NCI-H2196 (cell line): ENCODE results near the gene FXYD2.
A peak's percentile ranks its signal among the peaks of the same experiment; 100 is the strongest.
"Not testable (repeated sequence)": the region's sequence is repeated elsewhere in the genome, so short reads cannot be mapped to it uniquely, and the experiment has no call there.

Experiments used
- DNase-seq: peaks from one replicate; lab custom pipeline; 2025; ENCODE audit not compliant: unreplicated experiment; lab: John Stamatoyannopoulos, UW

FXYD2 gene

DNA sequence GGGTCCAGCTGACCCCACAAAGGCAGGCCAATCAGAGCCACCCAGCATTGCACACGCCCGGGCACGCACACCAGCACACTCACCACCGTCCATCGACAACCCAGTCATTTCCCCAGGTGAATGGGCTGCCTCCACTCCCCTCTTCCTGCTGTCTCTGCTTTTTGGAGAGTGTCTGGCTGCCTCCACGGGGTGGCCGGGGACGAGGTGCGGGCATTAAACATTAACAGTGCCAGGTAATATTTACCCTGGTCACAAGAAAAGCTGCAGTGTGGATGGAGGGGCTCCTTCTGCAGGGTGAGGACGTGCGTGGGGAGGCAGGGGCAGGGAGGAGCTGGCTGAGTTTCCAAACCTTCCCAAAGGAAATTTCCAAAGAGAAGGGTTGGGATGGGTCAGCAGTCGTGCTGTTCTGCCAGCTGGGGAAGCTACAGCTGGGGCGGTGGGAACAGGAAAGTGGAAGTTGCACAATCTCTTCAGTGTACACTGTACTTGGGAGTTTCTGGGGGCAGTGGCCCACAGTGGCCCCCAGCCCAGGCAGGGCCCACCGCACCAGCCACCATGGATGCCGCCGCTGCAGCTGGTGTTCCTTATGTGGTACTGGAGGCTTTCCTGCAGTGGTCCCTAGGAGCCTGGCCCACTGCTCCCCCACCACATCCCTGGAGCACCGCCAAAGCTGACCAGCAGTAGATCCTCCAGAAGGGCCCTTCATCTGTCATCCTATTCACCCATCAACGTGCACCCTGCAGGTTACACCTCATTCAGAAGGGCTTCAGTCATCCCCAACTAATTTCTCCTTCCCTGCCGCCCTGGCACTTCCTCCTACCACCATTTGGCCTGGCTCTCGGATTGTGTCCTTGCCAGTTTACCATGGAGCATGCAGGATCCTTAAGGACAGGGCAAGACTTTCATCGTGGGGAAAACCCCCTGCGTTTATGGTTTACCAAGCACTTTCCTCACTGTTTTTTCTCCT lies at the start of gene FXYD2:
Gene FXYD2 (minus strand): TSS at position 174 of the 967 bp plus-strand sequence. CDS start 66 bp downstream, at position 108.
- DNase-seq: no peak

DNA sequence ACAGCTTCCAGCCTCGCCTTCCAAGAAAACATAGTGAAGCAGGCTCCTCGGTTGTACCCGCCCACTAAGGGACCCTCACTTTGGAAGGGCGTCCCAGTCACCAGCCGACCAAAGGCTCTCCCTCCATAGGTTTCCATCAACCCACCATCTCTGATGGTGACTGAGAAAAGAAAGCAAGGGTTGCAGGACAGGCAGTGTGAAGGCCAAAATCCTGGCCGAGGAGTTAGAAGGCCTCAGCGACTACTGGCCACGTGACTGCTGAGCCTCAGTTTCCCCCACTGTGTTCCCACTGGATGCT lies 49.2 kb upstream of the FXYD2 start:
- DNase-seq: no peak

- no peak for DNase-seq
These were observed 48.7 kb upstream of the FXYD2 start for GRCh38 chr11:117872975-117873827.

GRCh38 chr11:117872420-117872961 lies 47.9 kb upstream of the FXYD2 start:
- DNase-seq: no peak

GRCh38 chr11:117871784-117872183 lies 47.2 kb upstream of the FXYD2 start:
- no peak for DNase-seq

GRCh38 chr11:117871160-117871559 lies 46.6 kb upstream of the FXYD2 start:
- DNase-seq: no peak

- DNase-seq: peak; percentile 58
These were observed 45.8 kb upstream of the FXYD2 start for GRCh38 chr11:117870103-117870952.

DNA sequence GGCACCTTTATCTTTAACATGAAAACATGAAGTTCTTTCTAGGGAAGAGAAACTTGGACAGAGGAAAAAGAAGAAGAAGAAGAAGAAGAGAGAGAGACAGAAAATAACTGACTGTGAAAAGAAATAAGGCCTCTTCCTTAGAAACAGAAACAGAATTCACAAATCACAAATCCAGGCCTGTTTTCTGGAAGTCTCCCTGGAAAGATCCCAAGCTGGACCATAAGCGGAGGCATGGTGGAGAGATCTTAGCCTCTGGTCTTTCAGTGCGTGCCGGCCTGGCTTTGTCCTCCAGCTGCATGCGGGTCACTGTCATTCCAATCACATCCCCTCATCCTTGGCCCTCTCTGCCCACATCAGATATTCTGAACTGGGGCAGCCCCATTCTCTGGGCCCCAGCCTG lies 45.1 kb upstream of the FXYD2 start:
- no peak for DNase-seq

- DNase-seq: peak; percentile 45
These were observed 44.4 kb upstream of the FXYD2 start for GRCh38 chr11:117868815-117869561.

DNA sequence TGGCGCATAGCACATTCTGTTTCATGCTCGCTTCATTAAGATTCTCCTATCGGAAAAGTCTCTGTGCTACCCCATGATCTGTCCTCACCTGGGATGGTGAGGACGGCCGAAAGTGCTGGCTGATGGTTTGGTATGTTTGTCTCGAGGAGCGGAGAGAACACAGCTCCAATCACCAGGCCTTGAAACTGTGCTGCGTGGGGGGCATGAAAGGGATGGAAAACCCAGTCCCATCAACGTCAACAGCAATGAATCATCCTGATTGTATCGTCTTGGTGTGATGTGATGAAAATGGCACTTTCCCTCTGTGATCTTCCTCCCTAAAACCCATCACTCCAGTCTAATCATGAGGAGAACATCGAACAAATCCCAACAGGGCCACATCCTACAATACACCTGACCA lies 43.5 kb upstream of the FXYD2 start:
- no peak for DNase-seq

DNA sequence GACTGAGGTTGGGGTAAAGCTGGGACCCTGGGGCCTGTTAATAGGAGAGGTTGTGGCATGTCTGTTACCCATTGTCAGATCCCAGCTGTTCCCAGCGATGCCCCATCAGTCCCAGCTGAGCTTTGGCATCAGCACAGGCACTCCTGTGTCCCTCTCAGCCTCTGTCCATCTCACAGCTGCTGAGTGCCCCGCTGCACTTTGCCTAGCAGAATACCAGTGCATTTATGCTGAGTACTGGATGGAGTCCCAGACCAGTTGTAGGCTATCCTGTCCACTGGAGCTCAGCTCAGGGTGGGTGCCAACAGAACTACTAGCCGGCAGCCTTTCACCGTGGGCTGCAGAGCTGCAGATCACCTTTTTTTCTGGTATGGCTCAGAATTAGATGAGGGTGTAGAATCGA lies 42.0 kb upstream of the FXYD2 start:
- no peak for DNase-seq

GRCh38 chr11:117865546-117865945 lies 41.0 kb upstream of the FXYD2 start:
- DNase-seq: not testable (repeated sequence)

GRCh38 chr11:117863383-117863782 lies 38.8 kb upstream of the FXYD2 start:
- DNase-seq: no peak

GRCh38 chr11:117862753-117863152 lies 38.2 kb upstream of the FXYD2 start:
- no peak for DNase-seq

- no peak for DNase-seq
These were observed 37.6 kb upstream of the FXYD2 start for GRCh38 chr11:117862019-117862725.

GRCh38 chr11:117861151-117862018 lies 36.8 kb upstream of the FXYD2 start:
- DNase-seq: peak; percentile 79

- DNase-seq: no peak
These were observed 35.6 kb upstream of the FXYD2 start for GRCh38 chr11:117860139-117860538.

GRCh38 chr11:117859488-117860112 lies 35.1 kb upstream of the FXYD2 start:
- no peak for DNase-seq
